ENCODE data around the gene AP1AR. TPM values are rescaled to one million over a fixed set of nuclear protein-coding genes. Genes with fewer than 3 reads are reported as not detected.

AP1AR gene
- polyA plus RNA-seq, 1 donor from 2014 or later: 143 TPM

- Histone ChIP-seq H3K4me3 (ENCODE audit: low read length) (no peak overlapping the region), H3K79me2 (replicated peaks; ENCODE audit: insufficient read depth, low read length) (no peaks in the 10 kb centered on the region), H4K20me1 (ENCODE audit: insufficient read depth) (no peaks in the 10 kb centered on the region), H3K4me2 (ENCODE audit: low read length) (no peak overlapping the region), H3K9ac (ENCODE audit: low read length) (no peak overlapping the region), H3K9me2 (ENCODE audit: insufficient read depth, low read length) (no peaks in the 10 kb centered on the region), H3F3A (ENCODE audit: insufficient read depth, low read length, poor library complexity, severe bottlenecking) (no peaks in the 10 kb centered on the region), H2AFZ (ENCODE audit: low read depth, low read length) (no peak overlapping the region), H3K9me3 (ENCODE audit: low read length) (no peaks in the 10 kb centered on the region), H3K27me3 (ENCODE audit: insufficient read depth, low read depth, low read length) (no peaks in the 10 kb centered on the region), H3K36me3 (ENCODE audit: insufficient read depth, low read length) (no peaks in the 10 kb centered on the region), H3K27ac (ENCODE audit: low read length) (no peak overlapping the region)
- TF ChIP-seq POLR2AphosphoS5 (IDR thresholded peaks at IDR 0.05): no peak
- TF ChIP-seq, protein P1, sequence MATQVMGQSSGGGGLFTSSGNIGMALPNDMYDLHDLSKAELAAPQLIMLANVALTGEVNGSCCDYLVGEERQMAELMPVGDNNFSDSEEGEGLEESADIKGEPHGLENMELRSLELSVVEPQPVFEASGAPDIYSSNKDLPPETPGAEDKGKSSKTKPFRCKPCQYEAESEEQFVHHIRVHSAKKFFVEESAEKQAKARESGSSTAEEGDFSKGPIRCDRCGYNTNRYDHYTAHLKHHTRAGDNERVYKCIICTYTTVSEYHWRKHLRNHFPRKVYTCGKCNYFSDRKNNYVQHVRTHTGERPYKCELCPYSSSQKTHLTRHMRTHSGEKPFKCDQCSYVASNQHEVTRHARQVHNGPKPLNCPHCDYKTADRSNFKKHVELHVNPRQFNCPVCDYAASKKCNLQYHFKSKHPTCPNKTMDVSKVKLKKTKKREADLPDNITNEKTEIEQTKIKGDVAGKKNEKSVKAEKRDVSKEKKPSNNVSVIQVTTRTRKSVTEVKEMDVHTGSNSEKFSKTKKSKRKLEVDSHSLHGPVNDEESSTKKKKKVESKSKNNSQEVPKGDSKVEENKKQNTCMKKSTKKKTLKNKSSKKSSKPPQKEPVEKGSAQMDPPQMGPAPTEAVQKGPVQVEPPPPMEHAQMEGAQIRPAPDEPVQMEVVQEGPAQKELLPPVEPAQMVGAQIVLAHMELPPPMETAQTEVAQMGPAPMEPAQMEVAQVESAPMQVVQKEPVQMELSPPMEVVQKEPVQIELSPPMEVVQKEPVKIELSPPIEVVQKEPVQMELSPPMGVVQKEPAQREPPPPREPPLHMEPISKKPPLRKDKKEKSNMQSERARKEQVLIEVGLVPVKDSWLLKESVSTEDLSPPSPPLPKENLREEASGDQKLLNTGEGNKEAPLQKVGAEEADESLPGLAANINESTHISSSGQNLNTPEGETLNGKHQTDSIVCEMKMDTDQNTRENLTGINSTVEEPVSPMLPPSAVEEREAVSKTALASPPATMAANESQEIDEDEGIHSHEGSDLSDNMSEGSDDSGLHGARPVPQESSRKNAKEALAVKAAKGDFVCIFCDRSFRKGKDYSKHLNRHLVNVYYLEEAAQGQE (IDR thresholded peaks at IDR 0.05; ENCODE audit: borderline replicate concordance): no peak
- TF ChIP-seq CTCF (IDR thresholded peaks at IDR 0.05; ENCODE audit: poor library complexity, severe bottlenecking): no peak
- no peak for TF ChIP-seq SMC3 (conservative IDR thresholded peaks at IDR 0.05; ENCODE audit: poor library complexity)
- TF ChIP-seq EP300 (conservative IDR thresholded peaks at IDR 0.05; ENCODE audit: poor library complexity, severe bottlenecking): no peak
- no peak for TF ChIP-seq EZH2 (IDR thresholded peaks at IDR 0.05; ENCODE audit: borderline replicate concordance, insufficient read depth, low read length, poor library complexity, severe bottlenecking)
- TF ChIP-seq TAF1 (IDR thresholded peaks at IDR 0.05; ENCODE audit: low read depth): no peak
- TF ChIP-seq MXI1 (conservative IDR thresholded peaks at IDR 0.05; ENCODE audit: poor library complexity, severe bottlenecking): no peak
- no peak for TF ChIP-seq RAD21 (conservative IDR thresholded peaks at IDR 0.05)
Observed at GRCh38 chr4:112316360-112316759, 84.8 kb downstream of the AP1AR start.

DNA sequence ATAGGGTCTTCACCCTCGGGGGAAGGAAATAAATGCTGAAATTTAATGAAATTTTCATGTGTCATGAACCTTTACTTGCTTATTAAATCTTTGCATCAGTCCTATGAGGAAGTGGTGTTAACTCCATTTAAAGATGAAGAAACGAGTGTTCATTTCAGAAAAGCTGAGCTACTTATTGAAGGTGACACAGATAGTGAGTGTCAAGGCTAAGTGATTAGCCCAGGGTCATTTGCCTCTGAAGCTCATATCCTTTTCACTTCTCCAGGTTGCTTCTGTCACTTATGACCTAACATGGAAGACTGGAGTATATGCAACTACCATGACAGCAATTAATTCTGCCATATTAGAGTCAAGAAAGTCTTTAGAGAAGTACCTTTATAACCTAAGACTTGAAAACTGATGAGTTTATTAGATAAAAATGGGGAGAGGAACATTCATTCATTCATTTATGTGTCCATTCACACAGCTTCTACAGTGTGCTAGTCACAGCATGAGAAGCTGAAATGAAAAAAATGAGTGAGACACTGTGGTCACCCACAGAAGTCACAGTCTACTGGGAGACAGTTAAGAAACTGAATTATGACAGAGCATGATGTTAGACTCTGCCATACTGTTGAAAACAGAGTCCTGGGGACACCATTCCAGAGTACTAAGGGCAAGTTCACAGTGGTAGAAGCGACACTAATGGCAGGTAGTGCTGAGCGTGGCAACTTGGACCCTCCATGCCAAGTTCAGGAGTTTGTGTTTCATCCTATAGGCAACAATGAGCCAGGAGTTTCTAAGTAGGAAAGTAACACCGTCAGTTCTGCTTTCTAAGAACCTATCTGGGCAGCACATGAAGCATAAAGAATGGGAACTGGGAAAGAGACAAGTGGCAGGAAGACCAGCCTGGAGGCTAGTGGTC, 86.9 kb downstream of the AP1AR start:
- Histone ChIP-seq H3K4me2 (ENCODE audit: low read length) (no peak overlapping the region), H4K20me1 (ENCODE audit: insufficient read depth) (no peaks in the 10 kb centered on the region), H3K9ac (ENCODE audit: low read length) (no peak overlapping the region), H3K9me3 (ENCODE audit: low read length) (no peaks in the 10 kb centered on the region), H3F3A (ENCODE audit: insufficient read depth, low read length, poor library complexity, severe bottlenecking) (no peaks in the 10 kb centered on the region), H3K27ac (ENCODE audit: low read length) (no peak overlapping the region), H2AFZ (ENCODE audit: low read depth, low read length) (no peak overlapping the region), H3K27me3 (ENCODE audit: insufficient read depth, low read depth, low read length) (no peaks in the 10 kb centered on the region), H3K79me2 (replicated peaks; ENCODE audit: insufficient read depth, low read length) (no peaks in the 10 kb centered on the region), H3K4me3 (ENCODE audit: low read length) (no peak overlapping the region), H3K9me2 (ENCODE audit: insufficient read depth, low read length) (no peaks in the 10 kb centered on the region), H3K36me3 (ENCODE audit: insufficient read depth, low read length) (no peaks in the 10 kb centered on the region)
- no peak for TF ChIP-seq TAF1 (IDR thresholded peaks at IDR 0.05; ENCODE audit: low read depth)
- no peak for TF ChIP-seq EZH2 (IDR thresholded peaks at IDR 0.05; ENCODE audit: borderline replicate concordance, insufficient read depth, low read length, poor library complexity, severe bottlenecking)
- no peak for TF ChIP-seq MXI1 (conservative IDR thresholded peaks at IDR 0.05; ENCODE audit: poor library complexity, severe bottlenecking)
- TF ChIP-seq, protein P1 (IDR thresholded peaks at IDR 0.05; ENCODE audit: borderline replicate concordance): no peak
- no peak for TF ChIP-seq RAD21 (conservative IDR thresholded peaks at IDR 0.05)
- no peak for TF ChIP-seq CTCF (IDR thresholded peaks at IDR 0.05; ENCODE audit: poor library complexity, severe bottlenecking)
- TF ChIP-seq SMC3 (conservative IDR thresholded peaks at IDR 0.05; ENCODE audit: poor library complexity): no peak
- no peak for TF ChIP-seq POLR2AphosphoS5 (IDR thresholded peaks at IDR 0.05)
- TF ChIP-seq EP300 (conservative IDR thresholded peaks at IDR 0.05; ENCODE audit: poor library complexity, severe bottlenecking): no peak

Measured in neural cell (in vitro differentiated cells).